Measurements from ENCODE around the gene ROGDI.

GRCh38 chr16:4837733-4838501 lies 35.5 kb upstream of the ROGDI start:
- no peak for TF ChIP-seq CTCF (IDR thresholded peaks at IDR 0.05)
- no peak for TF ChIP-seq POLR2A (IDR thresholded peaks at IDR 0.05)
